HG02623 (cell line): ENCODE measurements around the gene CYLD.

Experiments
- ATAC-seq: cut with Tn5 transposase; IDR thresholded peaks from one replicate; pipeline ENCODE4 v1.9.1; 2021; ENCODE audit warnings: moderate library complexity; ENCODE audit not compliant: unreplicated experiment

CYLD gene

DNA sequence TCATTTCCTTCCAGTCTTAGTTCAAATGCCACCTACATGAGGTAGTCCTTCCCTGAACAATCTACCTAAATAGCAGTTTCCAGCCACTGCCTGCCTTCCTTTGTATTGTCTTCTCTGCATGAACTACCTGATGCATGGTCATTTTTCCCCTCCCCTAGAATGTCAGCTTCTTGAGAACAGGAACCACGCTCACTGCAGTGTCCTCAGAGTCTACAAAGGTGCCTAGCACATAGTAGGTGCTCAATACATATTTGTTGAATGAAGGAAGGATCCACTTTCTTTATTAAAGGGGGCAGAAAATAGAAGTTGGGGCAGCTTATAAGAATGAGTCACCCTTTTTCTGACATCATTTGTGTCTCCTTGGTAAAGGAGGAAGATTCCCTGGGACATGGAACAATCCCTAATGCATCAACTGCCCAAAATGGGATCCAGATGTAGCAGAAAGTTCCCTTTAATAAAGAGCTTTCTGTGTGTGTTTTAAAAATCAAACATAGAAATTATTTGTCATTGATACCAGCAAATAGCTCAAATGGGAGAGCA, 4.4 kb upstream of the CYLD start:
- no peak for ATAC-seq

DNA sequence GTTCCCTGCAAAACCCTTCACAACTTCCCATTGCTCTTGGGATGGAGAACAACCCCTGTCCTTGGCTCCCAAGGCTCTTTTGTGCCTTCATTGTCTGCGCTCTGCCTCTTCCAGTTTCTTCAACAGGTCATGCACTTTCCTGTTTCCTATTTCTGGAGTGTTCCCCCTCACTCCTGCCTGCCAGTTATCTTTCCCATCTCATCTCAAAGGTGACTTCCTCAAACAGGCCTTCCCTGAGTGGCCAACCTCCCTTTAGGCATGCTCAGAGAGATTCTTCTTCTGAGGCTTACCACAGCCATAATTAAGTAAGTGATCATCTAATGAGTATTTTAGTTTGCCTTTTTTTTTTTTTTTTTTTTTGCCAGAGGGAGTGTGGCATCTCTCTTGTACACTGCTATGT, 2.9 kb upstream of the CYLD start:
- ATAC-seq: no peak

DNA sequence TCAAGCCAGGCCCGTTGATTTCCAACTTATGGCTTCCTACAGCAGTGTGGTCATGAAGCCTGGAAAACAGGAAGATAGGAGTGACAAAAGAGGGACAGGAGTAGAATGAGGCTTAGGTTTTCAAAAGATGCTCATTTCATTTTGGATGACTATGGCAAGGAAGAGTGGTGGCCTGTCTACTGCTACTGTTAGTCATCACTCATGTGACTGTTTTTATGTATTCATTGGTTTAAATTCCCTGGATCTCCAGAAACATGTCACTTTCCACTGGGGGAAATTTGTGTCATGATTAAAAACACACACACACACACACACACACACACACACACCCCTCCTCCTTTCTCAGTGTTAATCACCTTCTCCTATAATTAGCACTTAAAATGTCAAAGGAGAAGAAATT, 1.1 kb upstream of the CYLD start:
- ATAC-seq: no peak

DNA sequence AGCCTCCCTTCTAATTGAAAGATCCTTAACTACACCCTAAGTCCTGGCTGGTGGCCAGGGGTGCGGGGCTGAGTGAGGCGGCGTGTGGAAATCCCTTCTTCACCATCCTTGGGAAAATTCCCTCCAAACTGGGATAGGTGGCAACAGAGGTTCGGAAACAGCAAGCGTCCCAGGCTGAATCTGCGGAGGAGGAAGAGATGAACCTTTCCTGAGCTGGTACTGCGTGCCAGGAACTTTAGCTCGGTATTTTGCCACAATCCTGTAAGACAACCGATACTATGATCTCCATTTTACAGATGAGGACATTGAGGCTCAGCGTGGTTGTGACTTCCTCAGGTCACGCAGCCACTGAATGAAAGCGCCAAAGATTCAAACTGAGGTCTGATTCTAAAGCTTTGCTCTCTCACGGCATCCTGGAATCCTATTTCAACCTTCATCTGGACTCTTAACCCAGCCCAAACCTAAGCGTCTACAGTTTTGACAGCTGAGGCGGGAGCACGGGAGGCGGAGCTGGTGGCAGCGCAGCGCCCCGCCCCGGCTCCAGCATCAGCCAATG, 583 bp upstream of the CYLD start:
- no peak for ATAC-seq

- ATAC-seq: no peak
These were observed 802 bp downstream of the CYLD start for GRCh38 chr16:50742576-50743200.

- ATAC-seq: no peak
These were observed 1.8 kb downstream of the CYLD start for GRCh38 chr16:50743581-50744225.

DNA sequence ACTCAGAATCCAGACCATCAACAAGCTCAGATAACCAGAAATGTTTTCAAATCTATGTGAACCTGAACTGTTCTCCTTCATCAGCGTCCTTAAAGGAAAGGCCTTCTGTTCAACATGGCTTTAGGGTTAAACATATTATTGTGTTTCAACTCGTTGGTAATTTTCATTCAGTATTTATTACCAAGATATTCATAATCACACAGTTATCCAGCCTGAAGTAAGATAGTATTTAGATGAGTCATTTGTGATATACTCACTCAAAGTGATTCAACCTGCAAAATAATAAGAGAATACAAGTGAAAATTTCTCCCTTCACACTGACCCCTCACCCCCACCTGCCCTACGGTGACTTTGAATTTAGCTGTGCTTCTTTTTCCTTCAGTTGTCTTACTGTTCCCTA, 3.0 kb downstream of the CYLD start:
- no peak for ATAC-seq

- no peak for ATAC-seq
These were observed 4.1 kb downstream of the CYLD start for GRCh38 chr16:50745940-50746339.

DNA sequence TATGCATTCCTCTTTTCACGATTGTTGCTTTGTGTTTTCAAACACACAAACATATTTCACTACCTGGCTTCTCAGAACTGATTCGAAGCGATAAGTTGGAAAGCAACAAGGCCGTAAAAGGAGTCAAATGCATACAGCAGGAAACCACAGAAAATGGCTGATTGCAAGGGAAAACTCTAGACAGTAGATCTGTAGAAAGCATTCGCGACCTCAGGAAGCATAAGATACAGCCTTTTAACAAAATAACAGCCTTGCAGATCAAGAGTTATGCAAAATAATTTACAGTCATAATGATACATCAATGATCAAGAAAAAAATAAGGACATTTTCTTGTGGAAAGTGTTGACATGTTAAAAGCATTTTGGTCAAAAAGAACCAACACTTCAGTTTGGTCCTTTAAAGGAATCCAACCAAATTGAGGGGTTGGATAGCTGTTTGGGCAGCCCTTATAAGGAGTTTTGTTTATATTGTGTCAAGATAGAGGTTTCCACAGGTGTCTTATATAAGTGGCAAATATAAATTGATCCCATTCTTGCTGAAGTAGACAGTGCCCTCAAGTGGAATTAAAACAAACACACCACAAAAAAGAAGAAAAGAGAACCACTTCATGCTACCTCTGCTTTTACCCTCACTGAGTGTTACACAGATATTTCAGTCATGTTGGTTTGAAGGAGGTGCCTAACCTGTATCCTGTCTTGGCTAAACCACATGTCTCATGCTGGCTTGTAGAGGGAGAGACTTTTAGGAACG, 5.5 kb downstream of the CYLD start:
- ATAC-seq: no peak

- ATAC-seq: no peak
These were observed 9.6 kb downstream of the CYLD start for GRCh38 chr16:50751528-50751927.

GRCh38 chr16:50752471-50753235, 10.8 kb downstream of the CYLD start:
- no peak for ATAC-seq

- ATAC-seq: no peak
These were observed 14.6 kb downstream of the CYLD start for GRCh38 chr16:50756473-50756872.

GRCh38 chr16:50761267-50761666, 19.4 kb downstream of the CYLD start:
- no peak for ATAC-seq

DNA sequence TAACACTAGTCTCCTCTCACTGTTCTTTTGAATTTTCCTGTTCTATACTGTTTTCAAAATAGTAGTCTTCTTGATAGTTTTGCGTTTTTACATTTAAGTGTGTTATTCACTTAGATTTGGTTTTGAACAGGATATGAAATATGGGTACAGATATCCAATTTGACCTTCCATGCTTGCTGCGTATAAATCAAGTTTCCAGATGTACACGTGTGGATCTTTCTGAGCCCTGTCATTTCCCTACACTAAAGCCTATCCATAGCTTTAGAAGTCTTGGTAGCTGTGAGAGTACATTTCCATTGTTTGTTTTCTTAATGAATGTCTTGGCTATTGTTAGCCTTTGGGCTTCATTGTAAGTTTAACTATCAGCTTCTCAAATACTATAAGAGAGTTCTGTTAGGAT, 20.4 kb downstream of the CYLD start:
- ATAC-seq: no peak

DNA sequence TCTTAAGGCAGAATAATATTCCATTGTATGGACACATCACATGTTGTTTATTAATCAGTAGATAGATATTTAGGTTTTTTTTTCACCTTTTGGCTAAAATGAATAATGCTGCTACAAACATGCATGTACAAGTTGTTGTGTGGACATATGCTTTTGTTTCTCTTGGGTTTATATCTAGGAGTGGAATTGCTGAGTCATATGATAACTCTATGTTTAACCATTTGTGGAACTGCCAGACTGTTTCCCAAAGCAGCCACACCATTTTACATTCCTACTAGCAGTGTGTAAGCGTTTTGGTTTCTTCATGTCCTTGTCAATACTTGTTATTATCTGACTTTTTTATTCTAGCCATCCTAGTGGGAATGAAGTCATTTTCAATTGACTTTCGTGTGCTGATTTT, 21.3 kb downstream of the CYLD start:
- no peak for ATAC-seq

DNA sequence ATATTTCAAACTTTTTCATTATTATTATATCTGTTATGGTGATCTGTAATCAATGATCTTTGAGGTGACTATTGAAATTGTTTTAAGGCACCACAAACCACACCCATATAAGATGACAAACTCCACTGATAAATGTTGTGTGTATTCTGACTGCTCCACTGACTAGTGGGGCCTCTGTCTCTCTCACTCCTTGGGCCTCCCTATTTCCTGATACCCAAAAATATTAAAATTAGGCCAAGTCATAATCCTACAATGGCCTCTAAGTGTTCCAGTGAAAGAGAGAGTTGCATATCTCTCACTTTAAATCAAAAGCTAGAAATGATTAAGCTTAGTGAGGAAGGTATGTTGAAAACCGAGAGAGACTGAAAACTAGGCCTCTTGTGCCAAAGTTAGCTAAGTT, 23.4 kb downstream of the CYLD start:
- ATAC-seq: no peak

GRCh38 chr16:50765861-50766260, 24.0 kb downstream of the CYLD start:
- no peak for ATAC-seq

DNA sequence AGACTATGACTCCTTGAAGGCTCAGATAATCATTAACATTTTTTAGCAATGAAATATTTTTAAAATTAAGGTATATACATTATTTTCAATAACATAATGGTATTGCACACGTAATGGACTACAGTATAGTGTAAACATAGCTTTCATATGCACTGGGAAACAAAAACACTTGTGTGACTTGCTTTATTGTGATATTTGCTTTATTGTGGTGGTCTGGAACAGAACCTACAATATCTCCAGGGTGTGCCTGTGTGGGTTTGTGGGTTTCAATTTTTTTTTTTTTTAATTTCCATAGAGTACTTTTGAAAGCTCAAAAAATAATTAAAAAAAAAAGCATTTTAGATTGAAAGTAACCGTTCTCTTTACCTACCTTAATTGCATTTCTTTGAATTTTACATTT, 25.3 kb downstream of the CYLD start:
- ATAC-seq: no peak

DNA sequence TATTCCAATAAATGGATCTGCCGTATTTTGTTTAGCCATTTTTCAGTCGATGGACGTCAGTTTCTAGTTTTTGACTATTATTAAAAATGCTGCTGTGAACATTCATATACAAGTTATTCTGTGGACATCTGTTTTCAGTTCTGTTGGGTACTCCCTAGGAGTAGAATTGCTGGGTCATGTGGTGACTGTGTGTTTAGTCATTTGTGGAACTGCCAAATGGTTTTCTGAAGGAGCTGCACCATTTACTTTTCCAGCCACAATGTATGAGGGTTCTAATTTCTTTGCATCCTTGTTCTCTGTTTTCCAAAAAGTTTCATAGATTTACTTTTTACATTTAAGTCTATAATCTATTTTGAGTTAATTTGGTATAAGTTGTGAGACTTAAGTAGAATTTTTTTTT, 29.5 kb downstream of the CYLD start:
- ATAC-seq: no peak

- ATAC-seq: no peak
These were observed 32.5 kb downstream of the CYLD start for GRCh38 chr16:50774405-50774804.

DNA sequence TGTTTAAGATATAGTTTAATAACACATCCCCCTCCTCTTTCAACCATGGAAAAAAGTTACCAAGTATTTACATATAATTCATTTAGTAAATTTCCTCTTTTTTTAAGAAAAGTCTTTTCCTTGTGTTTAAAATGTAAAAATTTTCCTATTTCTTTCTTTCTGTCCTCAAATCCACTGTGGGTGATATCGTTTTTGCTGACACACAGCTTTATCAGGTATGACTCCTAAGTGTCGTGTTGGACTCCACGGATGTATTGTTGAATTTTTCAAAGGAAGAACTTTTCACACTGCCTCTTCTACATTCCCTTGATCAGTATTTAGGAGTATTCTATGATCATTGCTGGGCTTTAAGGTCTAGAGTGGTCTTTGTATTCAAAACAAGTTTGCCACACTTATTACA, 33.1 kb downstream of the CYLD start:
- no peak for ATAC-seq
